Gastrocnemius medialis (tissue), 4 donors: ENCODE results near the gene CHST11. TPM values are rescaled to one million over a fixed set of nuclear protein-coding genes. Genes with fewer than 3 reads are reported as not detected.

Source experiments
- ATAC-seq, 2 donors: fragments of 150-250 bp; one replicate each; pipeline ENCODE4 v1.9.1; 2016
- DNase-seq, 2 donors: peaks; one replicate each; pipeline ENCODE4 v3.0.0-alpha.2; 2019
- H3K27ac ChIP-seq, 4 donors: fragments of 200-600 bp; sonication (generic); 1 replicate in 1 of 4; 2 replicates in 3 of 4; pipeline ENCODE4 v1.5.1; 2016 to 2018; ENCODE audit warnings: mild to moderate bottlenecking in 2 of 4, moderate library complexity in 1 of 4
- H3K27me3 ChIP-seq, 3 donors: fragments of 200-600 bp; sonication (generic) in 2 of 3; 1 replicate in 1 of 3; 2 replicates in 2 of 3; pipeline versions ENCODE4 v1.5.1 to v1.6.0; 2016 to 2019; ENCODE audit warnings: mild to moderate bottlenecking in 1 of 3, moderate library complexity in 1 of 3
- H3K36me3 ChIP-seq, 2 donors: fragments of 200-600 bp; sonication (generic) in 1 of 2; one replicate each; pipeline ENCODE4 v1.5.1; 2017 to 2018
- H3K4me1 ChIP-seq, 2 donors: fragments of 200-600 bp; sonication (generic) in 1 of 2; one replicate each; pipeline ENCODE4 v1.5.1; 2016 to 2017; ENCODE audit warnings: mild to moderate bottlenecking in 2 of 2
- H3K4me3 ChIP-seq, 4 donors: fragments of 200-600 bp; sonication (generic) in 3 of 4; 1 replicate in 1 of 4; 2 replicates in 3 of 4; pipeline ENCODE4 v1.5.1; 2016 to 2019; ENCODE audit warnings: mild to moderate bottlenecking in 2 of 4
- H3K9me3 ChIP-seq, 3 donors: fragments of 200-600 bp; sonication (generic) in 2 of 3; 1 replicate in 1 of 3; 2 replicates in 2 of 3; pipeline ENCODE4 v1.5.1; 2016 to 2019
- CTCF ChIP-seq, 5 experiments: fragments of 450-650 bp in 3 of 5; fragments of 200-600 bp in 2 of 5; sonication (generic) in 2 of 5; IDR thresholded peaks in 4 of 5; conservative IDR thresholded peaks in 1 of 5; 1 replicate in 4 of 5; 2 replicates in 1 of 5; pipeline ENCODE4 v1.5.1; 2016 to 2019; ENCODE audit warnings: antibody characterized with exemption in 5 of 5, mild to moderate bottlenecking in 3 of 5, moderate library complexity in 3 of 5
- POLR2A ChIP-seq, 2 donors: fragments of 450-650 bp; IDR thresholded peaks; one replicate each; pipeline ENCODE4 v1.6.1; 2017; ENCODE audit warnings: antibody characterized with exemption in 2 of 2, mild to moderate bottlenecking in 2 of 2, moderate library complexity in 2 of 2
- in situ Hi-C, 4 donors: fragments of 200-750 bp; cut with MboI; loops; one replicate each; pipeline versions ENCODE4 v1.15.0 to v1.8.0; 2017; ENCODE audit warnings: low sequenced_read_pairs in 4 of 4
- intact Hi-C: fragments of 100-400 bp; cut with DNase I; formaldehyde crosslinking; loops from one replicate; pipeline ENCODE4 v1.15.1; 2023; ENCODE audit warnings: low total_unique reads
- total RNA-seq, 4 donors: library from RNA; depleted of rRNA; stranded (reverse); fragments of >200 nt; gene quantifications; one replicate each; pipeline versions ENCODE4 v1.1.0 to v1.2.3, GENCODE V29; 2016

The CHST11 gene
- total RNA-seq, 4 donors from 2014 or later = 0.17 to 2.1 (median 1.4) TPM

DNA sequence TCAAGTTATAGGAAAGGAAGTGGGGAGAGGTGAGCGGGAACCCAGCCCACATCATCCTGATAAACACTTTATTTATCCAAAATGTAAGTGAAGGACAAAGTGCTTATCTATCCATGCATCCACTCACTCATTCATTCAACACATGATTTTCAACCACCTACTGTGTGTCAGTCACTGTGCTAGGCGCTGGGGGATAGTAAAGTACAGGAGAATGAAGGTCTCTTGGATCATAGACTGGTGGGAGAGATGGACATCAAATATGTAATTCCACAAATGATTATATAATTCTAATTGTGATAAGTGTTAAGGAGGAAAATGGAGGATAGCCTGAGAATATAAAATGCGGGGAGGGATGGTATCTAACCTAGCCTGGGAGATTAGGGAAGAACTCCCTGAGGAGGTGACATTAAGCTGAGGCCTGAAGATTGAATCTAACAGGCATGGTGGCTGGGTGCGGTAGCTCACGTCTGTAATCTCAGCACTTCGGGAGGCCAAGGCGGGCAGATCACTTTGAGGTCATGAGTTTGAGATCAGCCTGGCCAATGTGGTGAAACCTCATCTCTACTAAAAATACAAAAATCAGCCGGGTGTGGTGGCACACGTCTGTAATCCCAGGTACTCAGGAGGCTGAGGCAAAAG lies 41.3 kb upstream of the CHST11 start:
- Histone ChIP-seq H3K9me3 (no peaks in the 10 kb centered on the region), H3K27me3 (no peaks in the 10 kb centered on the region), H3K4me1 (no peaks in the 10 kb centered on the region), H3K36me3 (no peaks in the 10 kb centered on the region), H3K27ac (no peak overlapping the region), H3K4me3 (no peak overlapping the region)
- in situ Hi-C loops = no loop called here
- ATAC-seq (no peak), DNase-seq (no peak)
- intact Hi-C loops = no loop called here
- TF ChIP-seq CTCF (IDR thresholded peaks at IDR 0.05 in 4 of 5, conservative IDR thresholded peaks at IDR 0.05 in 1 of 5) = no peak
- no peak for TF ChIP-seq POLR2A (IDR thresholded peaks at IDR 0.05)

DNA sequence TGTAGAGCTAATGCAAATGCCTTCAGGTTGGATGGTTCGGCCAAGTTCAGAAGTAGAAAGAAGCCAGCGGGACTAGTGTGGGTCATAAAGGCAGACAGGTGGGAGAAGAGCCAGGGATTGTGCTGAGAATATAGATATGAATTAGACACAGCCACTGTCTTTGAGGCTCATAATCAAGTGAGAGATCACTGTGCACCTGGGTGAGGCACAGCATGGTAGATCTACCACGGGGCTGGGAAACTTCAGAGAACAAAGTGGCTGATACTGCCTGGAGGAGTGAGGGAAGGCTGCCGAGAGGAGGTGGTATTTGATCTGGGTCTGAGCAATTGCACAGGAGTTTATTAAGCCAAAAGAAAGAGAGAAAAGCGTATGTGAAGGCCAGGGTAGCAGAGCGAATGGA lies 40.6 kb upstream of the CHST11 start:
- no peaks in the 10 kb centered on the region for H3K4me1 ChIP-seq
- no peak for DNase-seq
- ATAC-seq = no peak
- intact Hi-C loops = no loop called here
- TF ChIP-seq POLR2A (IDR thresholded peaks at IDR 0.05) = no peak
- TF ChIP-seq CTCF (IDR thresholded peaks at IDR 0.05 in 4 of 5, conservative IDR thresholded peaks at IDR 0.05 in 1 of 5) = no peak
- H3K9me3 ChIP-seq = no peaks in the 10 kb centered on the region
- no peak overlapping the region for H3K27ac ChIP-seq
- H3K27me3 ChIP-seq = no peaks in the 10 kb centered on the region
- H3K36me3 ChIP-seq = no peaks in the 10 kb centered on the region
- in situ Hi-C loops = no loop called here
- no peak overlapping the region for H3K4me3 ChIP-seq

- H3K9me3 ChIP-seq = no peaks in the 10 kb centered on the region
- H3K27me3 ChIP-seq = no peaks in the 10 kb centered on the region
- no peaks in the 10 kb centered on the region for H3K36me3 ChIP-seq
- H3K27ac ChIP-seq = no peak overlapping the region
- DNase-seq = no peak
- no peak overlapping the region for H3K4me3 ChIP-seq
- H3K4me1 ChIP-seq = no peaks in the 10 kb centered on the region
- ATAC-seq = no peak
- intact Hi-C loops = no loop called here
- no peak for TF ChIP-seq CTCF (IDR thresholded peaks at IDR 0.05 in 4 of 5, conservative IDR thresholded peaks at IDR 0.05 in 1 of 5)
- TF ChIP-seq POLR2A (IDR thresholded peaks at IDR 0.05) = no peak
- in situ Hi-C loops = no loop called here
Observed at GRCh38 chr12:104416585-104416984, 40.2 kb upstream of the CHST11 start.

GRCh38 chr12:104419717-104420116 lies 37.0 kb upstream of the CHST11 start:
- no peak overlapping the region for H3K27ac ChIP-seq
- no peaks in the 10 kb centered on the region for H3K9me3 ChIP-seq
- H3K27me3 ChIP-seq = no peaks in the 10 kb centered on the region
- no peak for ATAC-seq
- H3K4me1 ChIP-seq = no peaks in the 10 kb centered on the region
- in situ Hi-C loops (no loop called here), intact Hi-C loops (no loop called here)
- H3K36me3 ChIP-seq = no peaks in the 10 kb centered on the region
- H3K4me3 ChIP-seq = no peak overlapping the region
- DNase-seq = no peak
- no peak for TF ChIP-seq CTCF (IDR thresholded peaks at IDR 0.05 in 4 of 5, conservative IDR thresholded peaks at IDR 0.05 in 1 of 5)
- TF ChIP-seq POLR2A (IDR thresholded peaks at IDR 0.05) = no peak

DNA sequence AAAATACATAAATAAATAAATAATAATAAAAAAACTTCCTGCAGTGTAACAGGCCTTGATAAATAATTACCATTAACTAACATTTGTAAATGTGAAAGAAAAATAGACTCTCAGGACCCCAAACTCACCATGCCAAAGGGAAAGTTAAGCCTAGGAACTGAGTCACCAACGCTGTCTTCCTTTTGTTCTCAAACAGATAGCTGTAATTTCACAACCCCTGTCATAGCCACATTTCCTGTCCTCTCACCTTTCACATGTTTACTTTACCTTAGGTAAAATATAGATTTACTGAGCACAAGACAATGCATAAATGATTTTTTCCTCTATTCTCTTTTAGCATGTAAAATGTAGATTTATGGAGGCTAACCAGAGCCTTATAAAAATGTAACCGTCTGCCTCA lies 35.9 kb upstream of the CHST11 start:
- ATAC-seq = no peak
- DNase-seq = no peak
- no peak overlapping the region for H3K4me3 ChIP-seq
- no peak overlapping the region for H3K27ac ChIP-seq
- TF ChIP-seq CTCF (IDR thresholded peaks at IDR 0.05 in 4 of 5, conservative IDR thresholded peaks at IDR 0.05 in 1 of 5) (no peak), POLR2A (IDR thresholded peaks at IDR 0.05) (no peak)
- no peaks in the 10 kb centered on the region for H3K27me3 ChIP-seq
- no peaks in the 10 kb centered on the region for H3K4me1 ChIP-seq
- in situ Hi-C loops (no loop called here), intact Hi-C loops (no loop called here)
- no peaks in the 10 kb centered on the region for H3K9me3 ChIP-seq
- no peaks in the 10 kb centered on the region for H3K36me3 ChIP-seq
